ENCODE results near the gene WAPL. TPM values are rescaled to one million over a fixed set of nuclear protein-coding genes. Genes with fewer than 3 reads are reported as not detected.

The WAPL gene
- total and polyA plus RNA-seq, 2 experiments from 2014 or later, result 15.2 to 27.9 TPM

DNA sequence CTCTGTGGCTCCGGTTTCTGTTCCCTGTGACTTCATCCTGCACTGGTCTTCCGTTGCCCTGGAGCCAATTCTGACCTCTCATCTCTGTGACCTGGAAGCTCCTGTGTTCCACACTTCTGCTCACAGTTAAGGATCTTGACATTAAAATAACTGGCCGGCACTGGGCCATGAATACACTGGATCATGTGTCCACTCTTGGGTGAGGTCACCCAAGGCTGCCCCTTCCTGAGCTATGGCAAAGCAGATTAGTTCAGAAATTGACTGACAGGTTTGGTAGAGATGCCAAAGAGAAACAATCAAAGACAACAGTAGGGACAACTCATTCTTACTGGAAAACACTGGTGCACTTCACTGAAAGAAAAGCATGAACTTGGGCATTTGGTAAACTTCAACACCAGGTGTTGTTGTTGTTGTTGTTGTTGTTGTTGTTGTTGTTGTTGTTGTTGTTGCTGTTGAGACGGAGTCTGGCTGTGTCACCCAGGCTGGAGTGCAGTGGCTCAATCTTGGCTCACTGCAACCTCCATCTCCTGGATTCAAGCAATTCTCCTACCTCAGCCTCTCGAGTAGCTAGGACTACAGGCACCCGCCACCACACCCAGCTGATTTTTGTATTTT lies 118.3 kb downstream of the WAPL start:
- H3K9me3 ChIP-seq (ENCODE audit: low read depth), result no peaks in the 10 kb centered on the region
- H3K4me3 ChIP-seq, result no peak overlapping the region
- DNase-seq (ENCODE audit: low read depth in 1 of 2, low spot score in 1 of 2), result no peak
- H3K27me3 ChIP-seq, result peaks cover 33% of the 10 kb centered on the region
- H3K36me3 ChIP-seq, result no peaks in the 10 kb centered on the region
- H3K4me1 ChIP-seq (ENCODE audit: low read depth), result no peaks in the 10 kb centered on the region
- TF ChIP-seq, protein P1, sequence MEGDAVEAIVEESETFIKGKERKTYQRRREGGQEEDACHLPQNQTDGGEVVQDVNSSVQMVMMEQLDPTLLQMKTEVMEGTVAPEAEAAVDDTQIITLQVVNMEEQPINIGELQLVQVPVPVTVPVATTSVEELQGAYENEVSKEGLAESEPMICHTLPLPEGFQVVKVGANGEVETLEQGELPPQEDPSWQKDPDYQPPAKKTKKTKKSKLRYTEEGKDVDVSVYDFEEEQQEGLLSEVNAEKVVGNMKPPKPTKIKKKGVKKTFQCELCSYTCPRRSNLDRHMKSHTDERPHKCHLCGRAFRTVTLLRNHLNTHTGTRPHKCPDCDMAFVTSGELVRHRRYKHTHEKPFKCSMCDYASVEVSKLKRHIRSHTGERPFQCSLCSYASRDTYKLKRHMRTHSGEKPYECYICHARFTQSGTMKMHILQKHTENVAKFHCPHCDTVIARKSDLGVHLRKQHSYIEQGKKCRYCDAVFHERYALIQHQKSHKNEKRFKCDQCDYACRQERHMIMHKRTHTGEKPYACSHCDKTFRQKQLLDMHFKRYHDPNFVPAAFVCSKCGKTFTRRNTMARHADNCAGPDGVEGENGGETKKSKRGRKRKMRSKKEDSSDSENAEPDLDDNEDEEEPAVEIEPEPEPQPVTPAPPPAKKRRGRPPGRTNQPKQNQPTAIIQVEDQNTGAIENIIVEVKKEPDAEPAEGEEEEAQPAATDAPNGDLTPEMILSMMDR (IDR thresholded peaks at IDR 0.05; ENCODE audit: low read depth, low read length), result no peak
- H3K27ac ChIP-seq, result no peak overlapping the region

DNA sequence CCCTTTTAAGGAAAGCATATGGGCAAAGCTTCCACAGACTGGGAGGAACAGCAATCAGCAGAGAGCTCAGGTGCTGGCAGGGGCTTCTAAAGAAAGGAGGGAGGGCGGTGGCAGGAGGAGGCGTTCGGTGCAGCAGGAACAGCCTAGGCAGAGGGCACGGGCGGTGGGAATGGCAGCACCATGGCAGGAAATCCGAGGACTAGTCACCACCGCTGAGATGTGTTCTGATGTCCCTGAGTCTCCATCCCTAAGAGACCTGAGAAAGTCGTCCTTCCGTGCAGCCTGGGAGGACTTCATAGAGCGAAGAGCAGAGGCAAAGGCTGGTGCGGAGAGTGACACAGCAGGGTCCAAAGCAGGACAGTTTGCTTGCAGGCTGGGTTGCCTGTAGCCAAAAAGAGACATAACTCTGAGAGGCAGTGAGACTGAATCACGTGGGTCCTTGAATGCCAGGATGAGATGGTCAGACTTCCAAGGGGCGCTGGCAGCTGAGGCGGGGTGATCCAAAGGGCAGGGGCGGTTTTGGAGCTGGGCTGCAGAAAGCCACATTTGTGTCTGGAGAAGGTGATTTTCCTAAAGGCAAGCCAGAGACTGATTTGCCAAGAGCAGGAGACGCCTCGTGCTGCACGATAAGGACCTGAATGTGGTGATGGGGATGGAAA lies 119.2 kb downstream of the WAPL start:
- no peaks in the 10 kb centered on the region for H3K36me3 ChIP-seq
- DNase-seq (ENCODE audit: low read depth in 1 of 2, low spot score in 1 of 2), result peak in 1 of 2 donors; percentile 16
- H3K4me1 ChIP-seq (ENCODE audit: low read depth), result no peaks in the 10 kb centered on the region
- H3K27me3 ChIP-seq, result peaks cover 37% of the 10 kb centered on the region
- TF ChIP-seq, protein P1 (IDR thresholded peaks at IDR 0.05; ENCODE audit: low read depth, low read length), result no peak
- H3K27ac ChIP-seq, result no peak overlapping the region
- H3K9me3 ChIP-seq (ENCODE audit: low read depth), result no peaks in the 10 kb centered on the region
- no peak overlapping the region for H3K4me3 ChIP-seq

DNA sequence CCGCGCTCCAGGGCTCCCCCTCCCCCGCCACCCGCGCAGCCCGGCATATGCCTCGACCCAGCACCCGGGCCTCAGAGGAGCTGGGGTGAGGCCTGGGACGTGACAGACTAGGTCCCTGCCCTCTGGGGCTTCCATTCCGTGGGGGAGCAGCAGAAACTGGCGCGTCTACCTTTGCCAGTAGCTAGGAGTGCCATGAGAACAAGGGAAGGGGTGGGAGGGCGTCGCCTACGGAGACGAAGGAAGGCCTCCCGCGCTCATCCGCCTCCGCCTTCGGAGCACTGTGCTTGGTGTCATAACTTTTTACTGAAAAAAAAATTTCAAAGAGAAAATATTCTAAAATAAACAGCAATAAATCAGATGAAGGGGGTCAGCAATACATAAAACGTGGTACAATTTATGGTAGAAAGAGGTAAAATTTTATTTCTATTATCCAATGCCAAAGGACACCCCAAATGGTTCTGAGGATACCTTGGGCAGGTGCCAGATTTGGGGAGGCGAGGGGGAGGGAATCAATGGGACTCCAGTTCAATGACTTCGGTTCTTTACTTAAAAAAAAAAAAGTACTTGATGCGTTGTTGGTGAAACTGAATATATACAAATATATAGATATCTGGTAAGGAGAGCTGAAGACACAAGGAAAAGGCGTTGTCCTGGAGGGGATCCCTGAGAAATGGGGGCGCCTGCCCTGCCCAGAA lies 119.9 kb downstream of the WAPL start:
- Histone ChIP-seq H3K4me1 (ENCODE audit: low read depth) (no peaks in the 10 kb centered on the region), H3K27ac (no peak overlapping the region), H3K9me3 (ENCODE audit: low read depth) (no peaks in the 10 kb centered on the region), H3K36me3 (no peaks in the 10 kb centered on the region), H3K4me3 (peak overlapping the region; percentile 49), H3K27me3 (peaks cover 42% of the 10 kb centered on the region)
- DNase-seq (ENCODE audit: low read depth in 1 of 2, low spot score in 1 of 2), result peak in 1 of 2 donors; percentile 23
- TF ChIP-seq, protein P1 (IDR thresholded peaks at IDR 0.05; ENCODE audit: low read depth, low read length), result no peak

DNA sequence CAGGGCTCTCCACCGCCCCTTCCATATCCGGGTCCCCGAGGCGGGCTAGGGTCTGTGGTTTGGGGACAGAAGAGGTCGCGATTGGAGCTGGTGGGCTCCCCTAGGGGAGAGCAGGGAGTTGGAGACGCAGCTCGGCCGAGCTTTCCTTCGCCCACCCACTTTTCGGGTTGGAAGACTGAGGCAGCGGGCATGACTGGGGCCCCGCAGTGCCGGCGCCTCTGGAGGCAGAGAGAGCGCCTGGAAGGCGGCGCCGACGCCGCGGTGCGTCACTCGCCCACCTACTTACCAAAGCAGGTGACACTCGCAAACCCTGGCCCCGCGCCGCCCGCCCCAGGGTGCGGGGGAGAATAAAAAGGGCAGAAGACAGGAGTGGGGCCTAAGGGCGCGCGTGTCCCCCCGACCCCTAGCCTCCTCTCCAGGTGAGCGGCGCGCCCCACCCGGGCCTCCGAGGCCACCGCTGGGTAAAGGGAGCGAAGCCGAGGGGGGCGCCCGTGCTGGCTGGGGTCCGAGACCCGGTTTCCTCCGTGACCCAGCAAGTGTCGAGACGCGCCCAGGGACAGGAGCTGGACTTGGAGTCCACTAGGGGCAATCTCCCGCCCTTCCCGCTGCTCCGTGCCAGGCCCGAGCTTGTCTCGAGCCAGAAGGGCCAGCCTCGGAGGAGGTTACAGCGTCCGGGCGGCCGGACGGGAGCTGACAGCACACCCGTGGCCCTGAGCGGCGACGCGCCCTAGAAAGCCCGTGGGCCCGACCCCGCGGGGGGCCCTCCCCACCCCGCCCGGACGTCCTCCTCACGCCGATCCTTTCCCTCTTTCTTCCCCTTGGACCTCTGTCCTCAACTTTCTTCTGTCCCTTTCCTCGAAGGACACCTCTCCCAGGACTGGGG lies 120.6 kb downstream of the WAPL start:
- H3K27me3 ChIP-seq, result peaks cover 47% of the 10 kb centered on the region
- peak; percentile 42 to 59 for DNase-seq (ENCODE audit: low read depth in 1 of 2, low spot score in 1 of 2)

More for the DNA sequence above, 120.6 kb downstream of the WAPL start:
- no peaks in the 10 kb centered on the region for H3K4me1 ChIP-seq (ENCODE audit: low read depth)
- TF ChIP-seq, protein P1 (IDR thresholded peaks at IDR 0.05; ENCODE audit: low read depth, low read length), result peak; percentile 25
- no peaks in the 10 kb centered on the region for H3K36me3 ChIP-seq
- H3K9me3 ChIP-seq (ENCODE audit: low read depth), result no peaks in the 10 kb centered on the region
- no peak overlapping the region for H3K27ac ChIP-seq
- peak overlapping the region; percentile 49 for H3K4me3 ChIP-seq

All from cardiac muscle cell (in vitro differentiated cells and primary cell).